Transverse colon (tissue), 4 donors: ENCODE results near the gene UNC5CL. TPM values are rescaled to one million over a fixed set of nuclear protein-coding genes. Genes with fewer than 3 reads are reported as not detected.

ENCODE experiments used
- DNase-seq: peaks from one replicate; pipeline ENCODE4 v3.0.0-alpha.2; 2019
- H3K27ac ChIP-seq, 4 donors: fragments of 200-600 bp; sonication (generic); 2 replicates each; pipeline ENCODE4 v1.5.1; 2016 to 2018; ENCODE audit warnings: inconsistent platforms in 4 of 4
- H3K27me3 ChIP-seq: fragments of 200-600 bp; sonication (generic); 2 replicates; pipeline ENCODE4 v1.5.1; 2017; ENCODE audit warnings: inconsistent platforms
- H3K36me3 ChIP-seq, 4 donors: fragments of 200-600 bp; sonication (generic); 2 replicates each; pipeline ENCODE4 v1.5.1; 2017 to 2019; ENCODE audit warnings: inconsistent platforms in 4 of 4
- H3K4me1 ChIP-seq, 4 donors: fragments of 200-600 bp; sonication (generic); 2 replicates each; pipeline ENCODE4 v1.5.1; 2017 to 2020; ENCODE audit warnings: inconsistent platforms in 4 of 4
- H3K4me3 ChIP-seq, 4 donors: fragments of 200-600 bp; sonication (generic); 1 replicate in 1 of 4; 2 replicates in 3 of 4; pipeline versions ENCODE4 v1.5.1 to v1.6.1; 2017 to 2019; ENCODE audit warnings: inconsistent platforms in 4 of 4
- H3K9me3 ChIP-seq, 2 donors: fragments of 200-600 bp; sonication (generic); 2 replicates each; pipeline ENCODE4 v1.5.1; 2017 to 2019; ENCODE audit warnings: inconsistent platforms in 2 of 2
- EP300 ChIP-seq: sonication (generic); formaldehyde crosslinking; IDR thresholded peaks from one replicate; pipeline ENCODE4 v1.6.1; 2017; ENCODE audit warnings: antibody characterized with exemption, low read depth
- POLR2A ChIP-seq: fragments of 450-650 bp; IDR thresholded peaks from one replicate; pipeline ENCODE4 v1.6.1; 2016; ENCODE audit warnings: antibody characterized with exemption, mild to moderate bottlenecking, moderate library complexity
- POLR2AphosphoS5 ChIP-seq, 3 donors: sonication (generic); formaldehyde crosslinking; IDR thresholded peaks; one replicate each; pipeline ENCODE4 v1.6.1; 2016; ENCODE audit warnings: antibody characterized with exemption in 3 of 3
- WGBS, 2 donors: methylation state at CpG; one replicate each; pipeline ENCODE4 v1.1.5; 2018; ENCODE audit warnings: low coverage in 1 of 2; 5-methylcytosine and 5-hydroxymethylcytosine counted together
- in situ Hi-C, 4 donors: fragments of 200-750 bp; cut with MboI; loops; one replicate each; pipeline versions ENCODE4 v1.15.0 to v1.15.1; 2017; ENCODE audit warnings: low sequenced_read_pairs in 3 of 4, low pct_ligation_motif_present in 1 of 4, low pct_unique_long_range_greater_than_20kb in 1 of 4
- intact Hi-C: fragments of 100-400 bp; cut with DNase I; formaldehyde crosslinking; loops from one replicate; pipeline ENCODE4 v1.15.1; 2023; ENCODE audit warnings: low total_unique reads
- total RNA-seq, 4 donors: library from RNA; depleted of rRNA; stranded (reverse); fragments of >200 nt; gene quantifications; one replicate each; pipeline ENCODE4 v1.1.0, GENCODE V29; 2016
- TF ChIP-seq, protein P1 (sequence below), 5 experiments: fragments of 200-600 bp in 3 of 5; fragments of 450-650 bp in 2 of 5; sonication (generic) in 3 of 5; IDR thresholded peaks; 1 replicate in 2 of 5; 2 replicates in 3 of 5; pipeline ENCODE4 v1.5.1; 2016 to 2017; ENCODE audit warnings: antibody characterized with exemption in 5 of 5, inconsistent platforms in 3 of 5, mild to moderate bottlenecking in 2 of 5, moderate library complexity in 1 of 5

The UNC5CL gene
- total RNA-seq, 4 donors from 2014 or later, result 2.5 to 8.4 (median 4.4) TPM; not detected in 1

DNA sequence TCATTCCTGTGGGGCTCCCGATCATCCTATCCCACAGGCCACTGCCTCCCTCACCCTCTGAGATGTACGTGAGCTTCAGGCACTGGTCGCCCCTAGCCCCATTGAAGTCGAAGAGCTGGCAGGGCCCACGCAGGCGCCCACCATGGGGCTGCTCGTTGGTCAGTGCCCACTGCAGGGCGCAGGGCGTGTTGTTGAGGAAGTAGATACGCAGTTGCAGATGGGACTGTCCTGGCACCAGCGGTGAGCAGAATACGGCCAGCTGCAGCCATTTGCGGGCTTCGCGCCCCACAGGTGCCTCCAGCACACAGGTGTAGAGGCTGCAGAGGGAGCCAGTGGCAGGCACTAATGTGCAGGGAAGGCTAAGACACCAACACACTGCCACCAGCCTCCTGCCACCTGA, 6.2 kb downstream of the UNC5CL start:
- Histone ChIP-seq H3K27me3 (no peaks in the 10 kb centered on the region), H3K4me3 (no peak overlapping the region), H3K4me1 (peaks cover 4 to 11% (median 7%) of the 10 kb centered on the region in 4 donors), H3K36me3 (no peaks in the 10 kb centered on the region), H3K27ac (no peak overlapping the region), H3K9me3 (no peaks in the 10 kb centered on the region)
- intact Hi-C loops (loop anchor here (10.0 kb wide), 1 partner anchor 138 kb away; no protein-coding TSS in a partner anchor), in situ Hi-C loops (loop anchor here in 2 of 4 donors (25.0 kb wide), 2 partner anchors 1046 to 1671 kb away; no protein-coding TSS in a partner anchor)
- 91% methylated on average over 15 of the region's 15 CpGs; no CpG with 5 or more reads in 1 of the 2 donors for WGBS, 2 donors
- no peak for DNase-seq
- TF ChIP-seq POLR2AphosphoS5 (IDR thresholded peaks at IDR 0.05) (no peak), EP300 (no peak), POLR2A (no peak)
- TF ChIP-seq, protein P1, sequence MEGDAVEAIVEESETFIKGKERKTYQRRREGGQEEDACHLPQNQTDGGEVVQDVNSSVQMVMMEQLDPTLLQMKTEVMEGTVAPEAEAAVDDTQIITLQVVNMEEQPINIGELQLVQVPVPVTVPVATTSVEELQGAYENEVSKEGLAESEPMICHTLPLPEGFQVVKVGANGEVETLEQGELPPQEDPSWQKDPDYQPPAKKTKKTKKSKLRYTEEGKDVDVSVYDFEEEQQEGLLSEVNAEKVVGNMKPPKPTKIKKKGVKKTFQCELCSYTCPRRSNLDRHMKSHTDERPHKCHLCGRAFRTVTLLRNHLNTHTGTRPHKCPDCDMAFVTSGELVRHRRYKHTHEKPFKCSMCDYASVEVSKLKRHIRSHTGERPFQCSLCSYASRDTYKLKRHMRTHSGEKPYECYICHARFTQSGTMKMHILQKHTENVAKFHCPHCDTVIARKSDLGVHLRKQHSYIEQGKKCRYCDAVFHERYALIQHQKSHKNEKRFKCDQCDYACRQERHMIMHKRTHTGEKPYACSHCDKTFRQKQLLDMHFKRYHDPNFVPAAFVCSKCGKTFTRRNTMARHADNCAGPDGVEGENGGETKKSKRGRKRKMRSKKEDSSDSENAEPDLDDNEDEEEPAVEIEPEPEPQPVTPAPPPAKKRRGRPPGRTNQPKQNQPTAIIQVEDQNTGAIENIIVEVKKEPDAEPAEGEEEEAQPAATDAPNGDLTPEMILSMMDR (IDR thresholded peaks at IDR 0.05), result no peak

- H3K27ac ChIP-seq, result peak overlapping the region; percentile 9 to 73 (median 70)
- no peak for TF ChIP-seq EP300
- peak overlapping the region; percentile 0 to 52 (median 40) for H3K4me3 ChIP-seq
- H3K27me3 ChIP-seq, result no peaks in the 10 kb centered on the region
- 66 to 79% methylated on average over 3 to 13 of the region's 13 CpGs for WGBS, 2 donors
- no peak for DNase-seq
- H3K9me3 ChIP-seq, result no peaks in the 10 kb centered on the region
- H3K36me3 ChIP-seq, result no peaks in the 10 kb centered on the region
- in situ Hi-C loops, result loop anchor here in 3 of 4 donors (10.0 to 25.0 kb wide), 3 partner anchors 134 to 1666 kb away; no protein-coding TSS in a partner anchor
- intact Hi-C loops, result no loop called here
- peaks cover 9 to 20% (median 12%) of the 10 kb centered on the region in 4 donors for H3K4me1 ChIP-seq
Observed at GRCh38 chr6:41028561-41029412, 10.2 kb downstream of the UNC5CL start.

DNA sequence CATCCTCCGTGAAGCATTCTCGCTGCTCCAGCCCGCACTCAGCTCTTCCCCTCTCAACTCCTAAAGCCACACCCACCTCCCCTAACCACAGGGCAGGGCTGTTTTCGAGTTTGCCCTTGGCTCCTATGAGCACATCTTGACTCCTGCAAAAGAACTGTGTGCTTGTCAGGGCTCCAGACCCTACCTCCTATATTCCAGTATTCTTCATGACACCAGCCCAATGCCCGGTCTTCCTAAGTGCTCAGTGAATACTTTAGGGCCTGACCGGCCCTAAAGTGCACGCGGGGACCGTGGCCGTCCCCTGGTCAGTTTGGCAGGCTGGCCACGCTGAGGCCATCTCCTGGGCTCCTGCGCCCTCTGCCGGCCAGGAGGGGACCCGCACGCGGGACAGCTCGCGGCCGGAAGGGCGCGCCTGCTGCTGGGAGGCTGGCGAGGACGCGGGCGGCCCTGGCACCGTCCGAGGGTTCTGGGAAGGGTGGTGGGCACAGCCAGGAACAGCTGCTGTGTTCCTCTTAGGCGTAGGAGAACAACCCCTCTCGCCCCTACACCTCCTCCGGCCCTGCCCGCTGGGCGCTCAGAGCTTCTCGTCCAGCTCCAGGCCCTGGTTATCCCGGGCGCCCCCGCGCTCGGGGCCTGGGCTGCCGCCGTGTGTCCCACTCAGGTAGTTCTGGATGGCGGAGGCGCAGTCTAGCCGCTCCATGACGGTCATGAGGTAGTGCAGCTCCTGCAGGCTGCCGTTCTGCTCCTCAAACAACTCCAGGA, 11.0 kb downstream of the UNC5CL start:
- no peaks in the 10 kb centered on the region for H3K9me3 ChIP-seq
- H3K4me3 ChIP-seq, result peak overlapping the region; percentile 0 to 52 (median 40)
- H3K4me1 ChIP-seq, result peaks cover 9 to 20% (median 12%) of the 10 kb centered on the region in 4 donors
- H3K27me3 ChIP-seq, result no peaks in the 10 kb centered on the region
- intact Hi-C loops, result no loop called here
- no peaks in the 10 kb centered on the region for H3K36me3 ChIP-seq
- H3K27ac ChIP-seq, result peak overlapping the region; percentile 9 to 73 (median 70)
- in situ Hi-C loops, result loop anchor here in 3 of 4 donors (10.0 to 25.0 kb wide), 3 partner anchors 133 to 1666 kb away; no protein-coding TSS in a partner anchor
- 10 to 11% methylated on average over 2 to 45 of the region's 45 CpGs for WGBS, 2 donors
- peak; percentile 88 for DNase-seq
- TF ChIP-seq POLR2AphosphoS5 (IDR thresholded peaks at IDR 0.05) (peak in 2 of 3 donors; percentile 30), POLR2A (peak; percentile 26), EP300 (no peak)
- TF ChIP-seq, protein P1 (IDR thresholded peaks at IDR 0.05), result peak; percentile 97 to 99 (median 99)

- TF ChIP-seq, protein P1 (IDR thresholded peaks at IDR 0.05), result no peak
- TF ChIP-seq POLR2AphosphoS5 (IDR thresholded peaks at IDR 0.05), result no peak
- no peak for TF ChIP-seq EP300
- no peak for TF ChIP-seq POLR2A
- H3K4me1 ChIP-seq, result peaks cover 9 to 20% (median 12%) of the 10 kb centered on the region in 4 donors
- WGBS, 2 donors, result 40 to 42% methylated on average over 4 of the region's 4 CpGs
- H3K4me3 ChIP-seq, result peak overlapping the region in 3 of 4 donors; percentile 34 to 52 (median 46)
- H3K27ac ChIP-seq, result peak overlapping the region in 3 of 4 donors; percentile 70 to 73 (median 71)
- in situ Hi-C loops, result loop anchor here in 3 of 4 donors (10.0 to 25.0 kb wide), 3 partner anchors 132 to 1665 kb away; no protein-coding TSS in a partner anchor
- DNase-seq, result no peak
- intact Hi-C loops, result no loop called here
- no peaks in the 10 kb centered on the region for H3K9me3 ChIP-seq
- no peaks in the 10 kb centered on the region for H3K27me3 ChIP-seq
- H3K36me3 ChIP-seq, result no peaks in the 10 kb centered on the region
Observed at GRCh38 chr6:41027241-41027640, 11.8 kb downstream of the UNC5CL start.
